Measurements from ENCODE around the gene TADA3. TPM values are rescaled to one million over a fixed set of nuclear protein-coding genes. Genes with fewer than 3 reads are reported as not detected.
A peak's percentile ranks its signal among the peaks of the same experiment; 100 is the strongest.

The TADA3 gene
- total RNA-seq, result 33.0 TPM

DNA sequence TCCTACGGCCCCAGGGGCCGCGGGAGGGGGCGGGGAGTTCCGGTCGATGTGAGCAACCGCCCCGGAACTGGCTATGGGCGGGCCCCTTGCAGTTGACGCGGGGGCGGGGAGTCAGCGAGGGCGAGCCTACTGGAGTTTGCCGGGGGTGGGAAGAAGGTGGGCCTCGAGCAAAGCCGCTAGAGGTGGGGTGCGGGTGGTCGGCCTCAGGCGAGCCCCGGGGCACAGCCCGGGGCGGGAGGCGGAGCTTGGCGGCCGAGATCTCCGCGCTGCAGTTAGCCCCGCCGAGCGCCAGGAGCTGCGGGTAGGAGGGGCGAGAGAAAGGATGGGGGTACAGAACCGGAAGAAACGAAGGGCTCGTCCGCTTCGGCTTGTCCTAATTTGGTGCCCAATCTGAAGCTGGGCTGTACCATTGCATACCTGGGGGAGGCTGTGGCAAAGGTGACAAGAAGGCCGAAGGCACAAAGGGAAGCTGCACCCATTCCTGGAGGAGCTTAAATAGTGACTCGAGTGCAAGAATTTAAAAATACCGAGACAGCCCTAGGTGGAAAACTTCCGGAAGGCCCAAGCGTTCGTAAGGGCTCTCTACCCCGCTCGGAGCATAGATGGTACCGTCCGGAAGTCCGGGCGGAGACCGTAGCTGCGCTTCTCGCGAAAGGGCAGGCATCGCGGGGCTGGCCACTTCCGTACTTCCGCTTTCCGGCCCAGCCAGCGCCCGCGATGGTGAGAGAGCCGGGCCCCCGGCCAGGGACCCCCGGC, at the start of gene TADA3, which contains the start of gene ARPC4:
Gene TADA3 (minus strand): TSS at position 69 of the 756 bp plus-strand sequence. CDS start 1,007 bp downstream, outside the sequence.
Gene ARPC4 (plus strand): TSS at position 678 of the 756 bp plus-strand sequence. CDS start 40 bp downstream, at position 718.
- no peak for FAIRE-seq
- DNase-seq (ENCODE audit: low spot score in 2 of 2), result peak; percentile 87 to 91

DNA sequence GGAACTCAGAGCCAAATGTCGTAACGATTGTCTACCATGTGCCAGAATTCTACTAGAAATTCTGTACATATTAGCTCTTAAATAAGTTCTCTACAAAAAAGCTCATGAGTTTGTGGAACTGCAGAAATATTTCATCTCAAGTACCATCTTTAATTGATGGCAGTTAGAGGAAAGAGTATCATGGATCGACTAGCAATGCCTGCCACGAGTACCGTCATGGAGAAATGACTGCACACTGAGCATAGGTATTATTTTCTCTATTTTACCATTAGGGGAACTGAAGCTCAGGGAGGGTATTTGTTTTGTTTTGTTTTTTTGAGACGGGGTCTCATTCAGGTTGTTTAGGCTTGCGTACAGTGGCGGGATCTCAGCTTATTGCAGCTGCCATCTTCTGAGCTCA, 48.7 kb upstream of the TADA3 start:
- FAIRE-seq (no peak), DNase-seq (ENCODE audit: low spot score in 2 of 2) (no peak)

GRCh38 chr3:9838856-9839255, 46.6 kb upstream of the TADA3 start:
- no peak for FAIRE-seq

DNA sequence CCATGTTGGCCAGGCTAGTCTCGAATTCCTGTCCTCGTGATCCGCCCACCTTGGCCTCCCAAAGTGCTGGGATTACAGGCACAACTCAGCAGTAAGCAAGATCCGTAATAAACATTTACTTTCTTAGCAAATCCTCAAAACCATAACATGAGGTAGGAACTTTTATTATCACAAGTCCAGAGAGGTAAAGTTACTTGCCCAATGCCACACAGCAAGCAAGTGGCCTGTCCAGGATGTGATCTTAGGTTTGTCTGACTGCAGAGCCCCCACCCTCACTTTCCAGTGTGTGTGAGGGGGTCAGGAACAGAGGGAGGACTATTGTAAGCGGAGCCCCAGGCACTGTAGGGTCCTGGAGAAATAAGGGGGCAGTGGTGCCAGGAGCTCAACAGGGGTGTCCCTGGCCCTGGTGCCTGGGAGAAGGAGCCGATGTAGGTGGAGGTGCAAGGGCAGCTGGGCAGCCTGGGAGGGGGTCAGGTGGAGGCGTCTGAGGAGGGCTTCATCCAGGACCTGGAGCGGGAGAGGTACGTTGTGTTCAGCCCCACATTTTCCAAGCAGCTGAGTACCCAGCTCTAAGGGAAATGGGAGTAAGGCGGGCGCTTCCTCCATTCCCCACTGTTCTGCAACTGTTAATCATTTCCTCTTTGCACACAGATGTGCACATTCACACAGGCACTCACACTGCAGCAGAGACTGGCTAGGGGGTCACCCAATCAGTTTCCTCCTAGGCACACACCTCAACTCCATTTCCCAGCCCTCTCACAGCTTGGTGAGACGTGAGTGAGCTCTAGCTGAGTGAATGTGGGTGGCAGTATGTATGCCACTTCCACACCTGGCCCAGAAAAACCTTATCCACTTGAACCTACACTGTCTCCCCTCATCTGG, 45.7 kb upstream of the TADA3 start:
- no peak for FAIRE-seq
- DNase-seq (ENCODE audit: low spot score in 2 of 2), result no peak

More at GRCh38 chr3:9838856-9839255, 46.6 kb upstream of the TADA3 start:
- no peak for DNase-seq (ENCODE audit: low spot score in 2 of 2)

- no peak for FAIRE-seq
- DNase-seq (ENCODE audit: low spot score in 2 of 2), result no peak
These were observed 42.5 kb upstream of the TADA3 start for GRCh38 chr3:9834520-9835380.

DNA sequence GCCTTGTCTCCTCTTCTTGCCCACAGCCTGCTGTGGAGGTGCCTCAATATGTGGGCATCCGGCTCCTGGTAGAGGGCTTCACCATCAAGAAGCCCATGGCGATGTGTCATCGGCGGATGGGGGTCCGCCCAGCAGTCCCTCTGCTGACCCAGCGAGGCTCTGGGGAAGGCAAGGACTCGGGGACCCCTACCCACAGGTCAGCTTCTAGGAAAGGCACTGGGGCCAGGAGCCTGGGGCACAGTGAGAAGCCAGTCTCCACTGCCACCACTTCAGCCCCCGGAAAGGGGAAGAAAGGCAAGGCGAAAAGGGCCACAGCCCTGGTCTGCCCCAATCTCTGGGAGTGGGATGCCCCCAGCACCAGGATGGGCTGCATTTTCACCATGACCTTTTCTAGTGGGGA, 40.8 kb upstream of the TADA3 start:
- no peak for DNase-seq (ENCODE audit: low spot score in 2 of 2)
- FAIRE-seq, result no peak

- DNase-seq (ENCODE audit: low spot score in 2 of 2) (no peak), FAIRE-seq (no peak)
These were observed 39.0 kb upstream of the TADA3 start for GRCh38 chr3:9831253-9831652.

DNA sequence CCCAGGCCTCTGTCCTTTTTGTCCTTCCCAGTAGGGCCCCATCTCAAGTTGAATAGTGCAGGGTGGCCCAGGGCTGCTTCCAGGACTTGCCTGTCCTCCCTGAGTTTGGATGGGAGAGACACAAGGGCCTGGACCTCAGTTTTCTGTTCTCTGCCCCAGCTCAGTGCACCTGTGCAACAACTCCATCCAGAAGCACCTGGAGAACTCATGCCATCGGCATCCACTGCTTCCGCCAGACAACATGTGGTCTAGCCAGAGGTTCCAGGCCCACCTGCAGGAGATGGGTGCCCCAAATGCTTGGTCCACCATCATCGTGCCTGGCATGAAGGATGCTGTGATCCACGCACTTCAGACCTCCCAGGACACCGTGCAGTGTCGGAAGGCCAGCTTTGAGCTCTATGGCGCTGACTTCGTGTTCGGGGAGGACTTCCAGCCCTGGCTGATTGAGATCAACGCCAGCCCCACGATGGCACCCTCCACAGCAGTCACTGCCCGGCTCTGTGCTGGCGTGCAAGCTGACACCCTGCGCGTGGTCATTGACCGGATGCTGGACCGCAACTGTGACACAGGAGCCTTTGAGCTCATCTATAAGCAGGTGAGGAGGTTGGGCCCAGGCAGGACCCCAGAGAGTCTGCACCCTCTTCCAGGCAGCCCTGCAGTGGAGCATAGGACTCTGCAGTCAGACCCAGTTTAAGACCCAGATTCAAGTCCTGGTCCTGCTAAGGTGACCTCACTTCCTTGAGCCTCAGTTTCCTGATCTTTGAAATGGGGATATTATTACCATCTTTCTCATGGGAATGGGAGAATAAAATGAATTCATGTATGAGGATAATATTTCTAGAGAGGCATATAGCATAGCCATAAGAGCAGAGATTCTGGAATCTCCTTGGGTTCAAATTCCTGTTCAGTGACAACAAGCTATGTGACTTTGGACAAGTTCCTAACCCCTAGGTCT, 36.8 kb upstream of the TADA3 start:
- FAIRE-seq (no peak), DNase-seq (ENCODE audit: low spot score in 2 of 2) (no peak)

GRCh38 chr3:9826815-9827573, 34.7 kb upstream of the TADA3 start:
- FAIRE-seq (no peak), DNase-seq (ENCODE audit: low spot score in 2 of 2) (no peak)

GRCh38 chr3:9825451-9826040, 33.3 kb upstream of the TADA3 start:
- FAIRE-seq (no peak), DNase-seq (ENCODE audit: low spot score in 2 of 2) (no peak)

DNA sequence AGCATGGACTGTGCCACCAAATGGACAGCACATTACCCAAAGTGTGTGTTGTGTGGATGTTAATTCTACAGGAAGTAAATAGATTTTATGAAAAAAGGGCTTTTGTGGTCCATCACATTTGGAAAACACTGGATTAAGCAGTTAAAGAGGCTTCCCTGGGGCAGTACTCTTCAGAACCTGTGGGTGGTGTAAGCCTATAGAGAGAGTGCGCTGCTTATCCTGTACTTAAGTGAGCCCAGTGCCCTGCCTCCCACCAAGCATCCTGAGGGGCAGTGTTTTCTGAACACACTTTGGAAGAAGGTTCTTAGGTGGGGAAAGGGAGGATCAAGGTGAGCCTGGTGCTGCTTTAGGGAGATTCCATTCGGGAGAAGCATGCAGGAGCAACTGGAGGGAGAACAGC, 28.7 kb upstream of the TADA3 start:
- FAIRE-seq, result no peak
- DNase-seq (ENCODE audit: low spot score in 2 of 2), result no peak

DNA sequence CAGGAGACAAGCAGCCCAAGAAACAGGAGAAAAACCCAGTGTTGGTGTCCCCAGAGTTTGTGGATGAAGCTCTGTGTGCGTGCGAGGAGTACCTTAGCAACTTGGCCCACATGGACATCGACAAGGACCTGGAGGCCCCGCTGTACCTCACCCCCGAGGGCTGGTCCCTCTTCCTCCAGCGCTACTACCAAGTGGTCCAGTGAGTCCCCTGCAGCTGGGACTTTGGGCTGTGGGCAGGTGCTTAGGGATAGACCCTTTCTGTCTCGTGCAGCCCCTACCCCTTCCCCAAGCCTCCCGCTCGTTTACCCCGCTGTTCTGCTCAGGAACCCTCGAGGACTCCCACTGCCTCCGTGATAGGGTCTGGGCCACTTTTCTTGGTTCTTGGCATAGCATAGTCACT, 28.3 kb upstream of the TADA3 start:
- DNase-seq (ENCODE audit: low spot score in 2 of 2) (no peak), FAIRE-seq (no peak)

DNA sequence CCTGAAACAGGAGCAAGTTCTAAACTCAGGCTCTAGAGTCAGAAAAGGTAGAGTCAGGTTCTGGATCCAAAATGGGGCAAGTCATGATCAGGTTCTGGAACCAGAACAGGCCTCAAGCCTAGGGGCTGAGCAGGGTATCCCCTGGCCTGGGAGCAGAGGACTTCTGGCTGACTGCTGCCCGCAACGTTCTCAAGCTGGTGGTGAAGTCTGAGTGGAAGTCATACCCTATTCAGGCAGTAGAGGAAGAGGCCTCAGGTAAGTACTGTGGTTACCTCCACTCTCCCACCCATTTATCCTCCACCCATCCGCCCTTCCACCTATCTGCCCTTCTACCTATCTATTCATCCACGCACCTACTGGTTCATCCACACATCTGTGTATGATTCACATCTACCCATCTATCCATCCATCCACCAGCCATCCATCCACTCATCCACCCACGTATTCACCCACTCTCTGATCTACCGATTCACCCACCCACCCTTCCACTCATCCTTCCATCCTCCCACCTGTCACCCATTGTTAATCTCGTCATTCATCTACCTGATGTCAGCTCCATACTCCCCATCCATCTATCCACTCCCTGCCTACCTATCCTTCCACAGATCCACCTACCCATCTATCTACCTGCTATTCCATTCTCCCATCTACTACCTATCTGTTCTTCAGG, 26.5 kb upstream of the TADA3 start:
- DNase-seq (ENCODE audit: low spot score in 2 of 2) (no peak), FAIRE-seq (no peak)

DNA sequence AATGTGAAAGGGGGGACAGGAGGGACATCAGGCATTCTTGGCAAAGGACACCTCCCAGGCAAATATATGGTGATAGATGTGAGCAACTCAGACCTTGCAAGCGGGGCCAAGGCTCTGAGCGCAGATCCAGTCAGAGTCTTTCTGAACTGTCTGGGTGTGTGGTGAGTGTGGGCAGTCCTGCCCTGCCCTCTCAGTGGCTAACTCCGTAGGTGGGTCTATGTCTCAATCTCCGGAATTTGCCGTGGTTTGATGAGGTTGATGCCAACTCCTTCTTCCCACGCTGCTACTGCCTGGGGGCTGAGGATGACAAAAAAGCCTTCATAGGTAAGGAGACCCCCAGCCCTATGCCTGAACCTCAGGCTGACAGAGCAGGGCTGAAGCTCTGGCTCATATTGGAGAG, 25.2 kb upstream of the TADA3 start:
- FAIRE-seq, result no peak

GRCh38 chr3:9815986-9816385, 23.7 kb upstream of the TADA3 start:
- DNase-seq (ENCODE audit: low spot score in 2 of 2) (no peak), FAIRE-seq (no peak)

More for the DNA sequence above, 25.2 kb upstream of the TADA3 start:
- no peak for DNase-seq (ENCODE audit: low spot score in 2 of 2)

DNA sequence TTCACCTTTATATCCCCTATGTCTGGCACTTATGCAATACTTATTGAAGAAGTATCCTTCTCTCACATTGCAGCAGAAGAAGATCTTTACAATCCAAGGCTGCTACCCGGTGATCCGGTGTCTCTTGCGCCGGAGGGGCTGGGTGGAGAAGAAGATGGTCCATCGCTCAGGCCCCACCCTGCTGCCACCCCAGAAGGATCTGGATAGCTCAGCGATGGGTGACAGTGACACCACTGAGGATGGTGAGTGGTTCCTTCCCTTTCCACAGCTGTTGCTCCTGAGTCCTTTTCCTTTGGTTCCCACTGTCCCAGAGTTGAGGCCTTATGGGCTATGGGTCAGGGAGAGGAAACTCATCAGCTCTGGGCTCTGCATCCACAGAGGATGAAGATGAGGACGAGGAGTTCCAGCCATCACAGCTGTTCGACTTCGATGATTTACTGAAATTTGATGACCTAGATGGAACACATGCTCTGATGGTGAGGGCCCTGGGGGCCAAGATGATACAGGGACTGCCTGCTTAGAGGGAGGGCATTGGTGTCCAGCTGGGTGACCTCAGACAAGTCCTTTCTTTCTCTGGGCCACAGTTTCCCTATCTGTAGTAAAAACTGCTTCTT, 20.7 kb upstream of the TADA3 start:
- no peak for FAIRE-seq
- no peak for DNase-seq (ENCODE audit: low spot score in 2 of 2)

- no peak for DNase-seq (ENCODE audit: low spot score in 2 of 2)
- no peak for FAIRE-seq
These were observed 18.6 kb upstream of the TADA3 start for GRCh38 chr3:9810846-9811245.

All from frontal cortex (tissue), 4 donors.